Neural progenitor cell (in vitro differentiated cells): ENCODE results near the gene KIAA0930. TPM values are rescaled to one million over a fixed set of nuclear protein-coding genes. Genes with fewer than 3 reads are reported as not detected.

Experiments
- DNase-seq: peaks from one replicate; pipeline ENCODE4 v3.0.0-alpha.2; 2016; ENCODE audit warnings: low spot score
- H2AFZ ChIP-seq: fragments of 200-600 bp; sonication (generic); replicated peaks from 2 replicates; pipeline ENCODE4 v1.6.1; 2016; ENCODE audit warnings: antibody characterized with exemption
- H3F3A ChIP-seq: fragments of 200-600 bp; sonication (generic); 2 replicates; pipeline ENCODE4 v1.6.1; 2016; ENCODE audit warnings: antibody characterized with exemption, low read depth
- H3K27ac ChIP-seq: fragments of 200-600 bp; sonication (generic); 2 replicates; pipeline ENCODE4 v1.5.1; 2016; ENCODE audit warnings: mild to moderate bottlenecking
- H3K27me3 ChIP-seq: fragments of 200-600 bp; sonication (generic); 2 replicates; pipeline ENCODE4 v1.6.1; 2016; ENCODE audit warnings: mild to moderate bottlenecking, moderate library complexity
- H3K36me3 ChIP-seq: fragments of 200-600 bp; sonication (generic); 2 replicates; pipeline ENCODE4 v1.5.1; 2016
- H3K4me1 ChIP-seq: fragments of 200-600 bp; sonication (generic); 2 replicates; pipeline ENCODE4 v1.6.1; 2016; ENCODE audit warnings: mixed run types
- H3K4me2 ChIP-seq: fragments of 200-600 bp; sonication (generic); 2 replicates; pipeline ENCODE4 v1.6.1; 2016
- H3K4me3 ChIP-seq: fragments of 200-600 bp; sonication (generic); 2 replicates; pipeline ENCODE4 v1.5.1; 2016
- H3K79me2 ChIP-seq: fragments of 200-600 bp; sonication (generic); 2 replicates; pipeline ENCODE4 v1.6.1; 2016; ENCODE audit warnings: low read depth
- H3K9ac ChIP-seq: fragments of 200-600 bp; sonication (generic); 2 replicates; pipeline ENCODE4 v1.6.1; 2016
- H3K9me3 ChIP-seq: fragments of 200-600 bp; sonication (generic); 2 replicates; pipeline ENCODE4 v1.5.1; 2016; ENCODE audit warnings: low read depth
- H4K20me1 ChIP-seq: fragments of 200-600 bp; sonication (generic); 2 replicates; pipeline ENCODE4 v1.6.1; 2016; ENCODE audit warnings: low read depth
- H3K27ac Mint-ChIP-seq: 3 replicates; pipeline ENCODE4 v1.8.0; 2021; ENCODE audit warnings: mixed read lengths
- H3K27me3 Mint-ChIP-seq: 2 replicates; pipeline ENCODE4 v1.8.0; 2022; ENCODE audit warnings: low read depth, mild to moderate bottlenecking, inconsistent platforms, moderate library complexity, mixed read lengths; ENCODE audit not compliant: insufficient read depth
- H3K36me3 Mint-ChIP-seq: 3 replicates; pipeline ENCODE4 v1.8.0; 2021; ENCODE audit warnings: mixed read lengths
- H3K4me1 Mint-ChIP-seq: 3 replicates; pipeline ENCODE4 v1.8.0; 2021; ENCODE audit warnings: mixed read lengths
- H3K4me3 Mint-ChIP-seq: 3 replicates; pipeline ENCODE4 v1.8.0; 2021; ENCODE audit warnings: mild to moderate bottlenecking, moderate library complexity, mixed read lengths
- H3K9me3 Mint-ChIP-seq: 3 replicates; pipeline ENCODE4 v1.8.0; 2020; ENCODE audit warnings: mixed read lengths
- CTCF ChIP-seq: fragments of 200-600 bp; sonication (generic); IDR thresholded peaks from 2 replicates; pipeline ENCODE4 v1.5.1; 2017; ENCODE audit warnings: antibody characterized with exemption, mild to moderate bottlenecking
- EZH2 ChIP-seq: fragments of 200-600 bp; sonication (generic); IDR thresholded peaks from 2 replicates; pipeline ENCODE4 v1.6.1; 2017; ENCODE audit warnings: antibody characterized with exemption, mild to moderate bottlenecking, moderate library complexity
- EZH2phosphoT487 ChIP-seq: fragments of 200-600 bp; sonication (generic); IDR thresholded peaks from 2 replicates; pipeline ENCODE4 v1.6.1; 2017; ENCODE audit warnings: antibody characterized with exemption
- total RNA-seq: library from RNA; depleted of rRNA; stranded (reverse); fragments of >200 nt; gene quantifications from 2 replicates; pipeline ENCODE4 v1.2.3, GENCODE V29; 2015; ENCODE audit warnings: low replicate concordance

KIAA0930 gene
- total RNA-seq, 1 donor from 2014 or later, result 15.0 TPM

GRCh38 chr22:45223304-45224117 lies 17.2 kb downstream of the KIAA0930 start:
- Histone ChIP-seq H4K20me1 (peaks cover 40% of the 10 kb centered on the region), H3K9me3 (no peaks in the 10 kb centered on the region), H3K9ac (no peak overlapping the region), H3K36me3 (no peaks in the 10 kb centered on the region), H3K27me3 (no peaks in the 10 kb centered on the region), H3K79me2 (peaks cover 9% of the 10 kb centered on the region), H3K4me2 (no peak overlapping the region), H3K4me1 (peaks cover 25% of the 10 kb centered on the region), H3K27ac (no peak overlapping the region), H3K4me3 (no peak overlapping the region), H2AFZ (no peak overlapping the region), H3F3A (no peaks in the 10 kb centered on the region)
- no peak for TF ChIP-seq CTCF
- TF ChIP-seq EZH2, result no peak
- TF ChIP-seq EZH2phosphoT487, result no peak
- Mint-ChIP-seq H3K9me3 (no peaks in the 10 kb centered on the region), H3K4me3 (no peak overlapping the region), H3K27me3 (no peaks in the 10 kb centered on the region), H3K27ac (no peak overlapping the region), H3K4me1 (peaks cover 55% of the 10 kb centered on the region), H3K36me3 (no peaks in the 10 kb centered on the region)
- DNase-seq, result no peak

- no peak overlapping the region for H3K4me3 ChIP-seq
- H3K9ac ChIP-seq, result no peak overlapping the region
- H2AFZ ChIP-seq, result no peak overlapping the region
- H3K4me1 Mint-ChIP-seq, result peaks cover 49% of the 10 kb centered on the region
- H3K4me3 Mint-ChIP-seq, result no peak overlapping the region
- no peak overlapping the region for H3K27ac Mint-ChIP-seq
- H4K20me1 ChIP-seq, result peaks cover 48% of the 10 kb centered on the region
- no peak for DNase-seq
- no peaks in the 10 kb centered on the region for H3K27me3 Mint-ChIP-seq
- H3K27me3 ChIP-seq, result no peaks in the 10 kb centered on the region
- no peak overlapping the region for H3K27ac ChIP-seq
- no peaks in the 10 kb centered on the region for H3K36me3 ChIP-seq
- peaks cover 7% of the 10 kb centered on the region for H3F3A ChIP-seq
- no peak overlapping the region for H3K4me2 ChIP-seq
- no peaks in the 10 kb centered on the region for H3K9me3 Mint-ChIP-seq
- TF ChIP-seq EZH2, result no peak
- no peak for TF ChIP-seq EZH2phosphoT487
- no peak for TF ChIP-seq CTCF
- no peaks in the 10 kb centered on the region for H3K36me3 Mint-ChIP-seq
- H3K9me3 ChIP-seq, result no peaks in the 10 kb centered on the region
- peaks cover 22% of the 10 kb centered on the region for H3K4me1 ChIP-seq
- peaks cover 9% of the 10 kb centered on the region for H3K79me2 ChIP-seq
Observed at GRCh38 chr22:45221201-45221600, 19.5 kb downstream of the KIAA0930 start.

- Histone ChIP-seq H3K4me2 (no peak overlapping the region), H3K9ac (no peak overlapping the region), H3K4me1 (peaks cover 3% of the 10 kb centered on the region), H3F3A (peaks cover 12% of the 10 kb centered on the region), H3K79me2 (peaks cover 3% of the 10 kb centered on the region), H4K20me1 (peaks cover 56% of the 10 kb centered on the region), H3K9me3 (no peaks in the 10 kb centered on the region), H3K36me3 (no peaks in the 10 kb centered on the region), H3K27me3 (no peaks in the 10 kb centered on the region), H2AFZ (no peak overlapping the region), H3K4me3 (no peak overlapping the region), H3K27ac (no peak overlapping the region)
- TF ChIP-seq EZH2, result no peak
- TF ChIP-seq EZH2phosphoT487, result no peak
- TF ChIP-seq CTCF, result no peak
- Mint-ChIP-seq H3K9me3 (no peaks in the 10 kb centered on the region), H3K27me3 (no peaks in the 10 kb centered on the region), H3K27ac (no peak overlapping the region), H3K4me3 (no peak overlapping the region), H3K36me3 (no peaks in the 10 kb centered on the region), H3K4me1 (peaks cover 35% of the 10 kb centered on the region)
- DNase-seq, result no peak
Observed at GRCh38 chr22:45218976-45219375, 21.7 kb downstream of the KIAA0930 start.
